Activated T-cell treated with anti-CD3 and anti-CD28 coated beads for 4 hours (primary cell): ENCODE data around the gene SMARCA2.

Source experiments
- DNase-seq: peaks from one replicate; pipeline ENCODE4 v3.0.0-alpha.2; 2020

SMARCA2 gene

DNA sequence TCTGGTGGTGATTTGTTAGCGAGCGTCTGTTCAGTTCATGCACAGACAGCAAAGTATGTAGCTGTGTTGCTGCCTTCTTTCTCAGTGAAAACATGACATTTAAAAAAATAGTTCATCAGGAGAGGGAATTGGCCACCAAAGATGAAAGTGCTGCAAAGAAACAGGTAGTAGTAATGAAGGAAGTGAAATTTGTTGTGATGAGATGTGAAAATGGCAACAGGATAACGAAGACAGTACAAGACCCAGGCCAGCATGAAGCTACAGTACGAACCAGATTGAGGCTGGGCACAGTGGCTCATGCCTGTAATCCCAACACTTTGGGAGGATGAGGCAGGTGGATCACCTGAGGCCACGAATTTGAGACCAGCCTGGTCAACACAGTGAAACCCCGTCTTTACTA is 136.0 kb downstream of the SMARCA2 start:
- no peak for DNase-seq

DNA sequence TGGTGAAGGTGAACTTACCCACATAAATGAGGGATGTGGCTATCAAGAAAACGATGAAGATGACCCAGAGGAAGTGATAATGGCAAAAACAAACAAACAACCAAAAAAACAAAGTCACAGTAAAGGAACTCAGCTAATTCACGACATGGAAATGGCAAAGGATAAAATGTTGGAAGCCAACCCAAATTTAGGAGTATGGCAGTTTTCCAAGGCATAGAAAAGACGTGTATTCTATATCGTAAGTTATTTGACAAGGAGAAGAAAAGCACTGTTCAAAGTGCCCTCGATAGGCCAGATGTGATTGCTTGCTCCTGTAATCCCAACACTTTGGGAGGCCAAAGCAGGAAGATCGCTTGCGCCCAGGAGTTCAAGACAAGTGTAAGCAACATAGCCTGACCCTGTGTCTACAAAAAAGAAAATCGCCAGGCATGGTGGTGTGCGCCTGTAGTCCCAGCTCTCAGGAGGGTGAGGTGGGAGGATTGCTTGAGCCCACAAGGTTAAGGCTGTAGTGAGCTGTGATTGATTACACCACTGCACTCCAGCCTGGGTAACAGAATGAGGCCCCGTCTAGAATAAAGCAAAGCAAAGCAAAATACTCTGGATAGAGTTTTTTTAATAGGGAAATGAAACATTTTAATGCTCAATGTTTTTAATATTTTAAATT is 138.0 kb downstream of the SMARCA2 start:
- DNase-seq, result no peak

DNA sequence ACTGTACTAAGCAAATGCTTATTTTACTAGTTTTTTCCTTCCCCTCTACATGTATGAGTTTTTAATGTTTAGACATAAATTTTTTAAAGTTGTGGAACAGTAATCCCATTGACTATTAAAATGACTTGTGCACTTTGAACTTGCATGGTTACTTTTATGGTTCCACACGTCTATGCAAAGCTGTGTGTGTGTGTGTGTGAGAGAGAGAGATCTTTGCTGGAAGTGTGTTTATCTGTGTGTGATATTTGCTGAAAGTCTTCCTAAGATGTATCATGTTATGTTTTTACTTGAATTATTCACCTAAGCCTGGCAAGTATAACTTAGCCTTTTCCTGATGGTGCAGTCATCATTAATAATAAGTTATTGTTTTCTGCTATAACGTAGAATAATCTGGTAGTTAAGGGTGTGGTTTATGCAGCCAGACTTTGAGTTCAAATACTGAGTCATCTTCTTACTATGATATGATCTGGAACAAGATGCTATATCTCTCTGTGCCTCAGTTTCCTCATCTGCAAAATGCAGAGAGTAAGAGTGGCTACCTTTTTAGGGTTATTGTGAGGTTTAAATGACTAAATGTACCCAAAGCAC is 138.6 kb downstream of the SMARCA2 start:
- no peak for DNase-seq

DNA sequence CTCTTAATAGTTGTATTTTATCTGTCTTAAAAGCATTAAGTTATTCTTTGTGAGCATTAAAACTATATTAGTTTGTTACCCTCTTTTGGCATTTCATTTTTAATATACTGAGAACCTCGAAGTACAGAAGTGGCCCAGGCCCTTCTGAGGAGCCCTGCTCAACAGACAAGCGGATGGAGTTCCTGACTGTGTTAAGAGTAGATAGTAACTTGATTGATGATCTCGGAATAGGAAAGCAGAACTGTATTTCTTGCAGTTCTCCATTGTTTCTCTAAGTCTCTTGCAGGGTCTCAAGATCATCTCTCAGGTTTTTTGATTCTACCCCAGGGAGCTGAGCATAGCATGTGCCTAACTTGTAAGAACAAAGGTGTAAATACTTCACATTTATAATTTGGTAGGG is 139.6 kb downstream of the SMARCA2 start:
- no peak for DNase-seq

DNA sequence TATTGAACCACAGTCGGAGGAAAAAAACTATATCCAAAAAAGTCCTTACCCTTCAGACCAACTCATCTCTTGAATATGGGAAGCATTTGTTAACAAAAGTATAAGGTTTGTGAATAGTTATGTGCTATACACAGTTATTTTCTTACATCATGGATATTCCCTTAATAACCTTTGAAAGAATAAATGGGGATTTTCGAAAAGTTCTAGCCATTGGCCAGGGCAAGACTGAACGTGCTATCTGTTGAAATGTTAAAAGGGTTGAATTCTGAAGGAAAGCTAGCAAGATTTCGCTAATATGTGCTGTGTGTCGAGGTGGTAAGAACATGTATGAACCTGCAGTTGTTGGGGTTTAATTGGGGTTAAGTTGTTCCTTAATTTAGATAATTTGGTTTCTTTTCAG is 140.8 kb downstream of the SMARCA2 start:
- no peak for DNase-seq

DNA sequence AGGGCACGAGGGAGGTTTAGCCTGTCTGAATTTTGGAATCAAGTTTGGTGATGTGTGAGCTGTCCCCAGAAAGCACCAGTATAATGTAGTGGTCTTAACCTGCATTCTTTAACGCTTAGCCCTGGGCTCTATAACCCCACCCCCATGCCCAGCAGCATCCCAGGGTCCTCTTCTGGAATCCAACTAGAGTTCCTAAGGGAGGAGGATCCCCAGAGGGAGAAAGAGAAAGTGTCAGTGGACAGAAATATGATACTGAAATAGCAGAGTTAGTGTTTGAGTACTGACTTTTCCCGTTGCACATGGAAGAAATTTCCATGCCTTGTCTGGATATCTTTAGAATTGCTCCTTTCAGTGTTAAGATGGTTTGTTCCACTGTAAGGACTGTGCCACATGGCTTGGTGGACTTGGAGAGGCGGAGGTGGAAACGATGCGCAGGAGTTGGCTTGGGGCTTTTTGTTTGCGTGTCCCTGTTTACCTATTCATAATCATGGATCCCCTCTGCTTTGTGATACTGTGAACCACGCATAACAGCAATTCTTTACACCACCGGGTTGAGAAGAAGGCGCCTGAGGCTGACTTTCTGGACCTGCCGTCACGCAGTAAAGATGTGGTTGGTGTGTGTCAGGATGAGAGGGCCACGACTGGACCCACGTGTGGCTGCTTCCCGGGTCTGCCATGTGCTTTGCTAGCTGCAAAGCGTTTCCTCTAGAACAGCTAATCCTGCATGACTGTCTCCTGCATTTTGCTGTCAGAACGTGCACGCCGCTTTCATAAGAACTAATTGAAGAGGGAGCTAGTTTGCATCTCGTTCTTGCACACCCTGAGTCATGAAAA is 142.3 kb downstream of the SMARCA2 start:
- DNase-seq, result peak; percentile 7

DNA sequence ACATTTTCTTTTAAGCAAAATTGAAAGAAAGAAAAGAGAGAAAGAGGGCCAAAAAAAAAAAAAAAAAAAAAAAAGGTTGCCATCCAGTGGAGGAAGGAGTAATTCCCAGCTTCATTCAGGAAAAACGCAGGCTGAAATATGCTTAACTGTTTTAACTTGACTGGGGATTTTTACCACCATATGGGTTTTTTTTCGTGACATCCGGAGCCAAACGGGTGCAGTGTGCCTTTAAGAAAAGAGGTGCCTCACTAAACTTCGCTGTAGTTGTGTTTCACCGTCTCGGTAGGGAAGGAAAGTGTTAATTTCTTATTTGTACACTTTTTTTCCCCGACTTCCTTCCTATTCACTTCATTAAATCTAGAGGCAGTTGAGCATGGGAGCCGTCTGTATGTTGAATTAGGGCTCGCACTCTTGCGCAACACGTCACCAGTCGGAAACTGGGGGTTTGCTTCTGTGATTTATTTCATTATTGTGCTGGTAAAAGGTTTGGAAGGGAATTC is 143.0 kb downstream of the SMARCA2 start:
- peak; percentile 15 for DNase-seq

DNA sequence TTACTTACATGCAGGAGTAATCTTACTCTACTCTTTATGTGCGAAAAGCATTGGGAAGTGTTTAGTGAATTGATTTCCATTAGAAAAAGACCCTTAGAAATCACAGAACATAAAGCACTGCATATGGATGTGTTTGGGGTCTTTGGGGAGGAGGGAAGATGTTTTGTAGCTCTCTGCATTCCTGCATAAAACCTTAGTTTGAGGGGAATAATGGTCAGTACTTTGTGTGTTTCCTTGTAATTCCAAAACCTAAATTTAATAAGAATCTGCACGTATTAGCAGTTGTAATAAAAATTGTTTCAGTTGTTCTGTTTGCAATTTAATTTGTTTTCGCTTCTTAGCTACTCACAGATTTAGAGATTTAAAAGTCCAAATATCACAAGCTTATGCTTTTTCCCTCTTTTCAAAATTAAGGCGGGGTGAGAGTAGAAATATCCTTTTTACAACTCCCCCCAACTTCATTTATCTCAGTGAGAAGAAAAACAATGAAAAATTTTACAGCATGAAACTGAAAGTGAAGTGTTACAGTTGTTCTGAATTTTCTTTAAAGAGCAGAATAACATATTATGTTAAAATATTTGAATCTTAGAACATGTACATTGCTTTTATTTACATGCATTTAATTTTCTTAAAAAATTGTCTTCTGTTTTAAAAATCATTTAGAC is 143.8 kb downstream of the SMARCA2 start:
- no peak for DNase-seq

DNA sequence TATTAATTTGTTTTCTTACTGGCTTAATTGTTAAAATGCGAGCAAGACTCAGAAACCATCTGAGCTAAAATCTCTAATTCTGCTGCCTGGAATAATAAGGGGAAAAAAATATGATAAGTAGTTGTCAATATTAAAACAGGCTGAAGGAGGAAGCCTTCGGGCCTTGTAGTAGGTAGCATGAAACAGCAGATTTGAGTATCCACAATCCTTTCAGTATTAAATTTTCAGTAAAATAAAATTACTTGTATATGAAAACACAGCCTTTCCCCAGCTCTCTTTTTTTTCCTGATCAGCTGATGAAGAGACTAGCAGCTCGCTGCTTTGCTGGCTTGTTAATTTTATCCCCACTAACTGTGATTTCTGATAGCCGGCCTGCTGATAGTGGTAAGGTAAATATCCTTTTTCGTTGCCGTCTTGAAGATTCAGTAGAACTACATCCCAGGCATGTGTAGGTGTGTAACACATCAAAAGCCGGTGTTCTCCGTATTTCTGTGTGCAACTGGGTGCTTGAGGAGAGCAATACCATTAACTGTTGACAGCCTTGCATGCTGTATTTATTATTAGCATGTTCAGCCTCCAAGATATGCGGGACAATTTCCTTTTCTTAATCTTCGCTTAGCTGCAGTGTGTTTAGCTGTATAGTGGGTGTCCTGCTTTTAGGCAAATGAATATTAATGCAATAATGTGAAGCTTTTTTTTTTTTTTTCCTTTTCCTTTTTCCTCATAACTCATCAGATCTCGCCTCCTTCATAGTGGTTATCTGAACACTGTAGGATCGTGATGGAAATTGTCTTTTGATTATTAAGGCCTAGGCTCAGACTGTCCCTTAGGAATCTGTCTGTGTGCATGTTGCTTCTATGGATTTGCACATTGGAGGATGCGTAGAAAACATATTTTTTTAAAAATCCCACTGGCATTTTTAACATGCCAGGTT is 144.6 kb downstream of the SMARCA2 start:
- no peak for DNase-seq

DNA sequence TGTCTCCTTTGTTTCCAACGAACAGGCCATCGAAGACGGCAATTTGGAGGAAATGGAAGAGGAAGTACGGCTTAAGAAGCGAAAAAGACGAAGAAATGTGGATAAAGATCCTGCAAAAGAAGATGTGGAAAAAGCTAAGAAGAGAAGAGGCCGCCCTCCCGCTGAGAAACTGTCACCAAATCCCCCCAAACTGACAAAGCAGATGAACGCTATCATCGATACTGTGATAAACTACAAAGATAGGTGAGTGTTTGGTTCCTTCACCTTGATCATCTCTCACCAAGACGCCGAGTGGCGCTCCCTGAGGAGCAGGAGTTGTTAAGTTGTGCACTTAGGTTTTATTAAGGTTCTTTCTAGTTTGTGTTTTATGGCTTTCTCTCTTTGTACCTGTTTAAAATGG is 146.5 kb downstream of the SMARCA2 start:
- DNase-seq, result no peak

DNA sequence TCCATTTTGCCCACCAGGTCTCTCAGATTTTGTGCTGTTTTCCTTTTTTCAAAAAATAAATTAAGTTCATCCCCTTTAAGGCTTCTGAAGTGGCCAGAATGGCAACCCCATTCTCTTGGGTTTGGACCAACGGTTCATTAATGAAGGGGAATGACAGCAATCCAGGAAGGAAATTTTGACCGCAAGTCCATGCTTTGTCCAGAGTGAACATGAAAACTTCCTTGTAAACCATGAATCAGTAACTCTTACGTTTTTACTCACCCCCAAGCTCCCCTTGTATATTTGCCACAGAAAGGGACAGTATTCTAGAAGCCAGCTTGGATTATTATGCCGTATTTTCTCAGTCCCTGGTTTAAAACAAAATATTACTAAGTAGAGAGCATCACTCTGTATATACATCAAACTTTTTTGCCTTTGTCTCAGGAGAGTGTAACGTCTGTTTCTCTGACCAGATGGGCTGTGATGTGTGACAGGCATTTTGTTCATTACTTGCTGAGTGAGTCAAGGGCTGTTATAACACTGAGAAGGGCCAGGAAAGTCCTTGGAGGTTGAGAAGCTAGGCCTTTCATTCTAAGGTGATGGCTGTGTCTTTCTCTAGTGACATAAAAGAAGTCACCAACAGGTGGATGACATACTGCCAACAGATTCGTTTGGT is 148.2 kb downstream of the SMARCA2 start:
- no peak for DNase-seq

DNA sequence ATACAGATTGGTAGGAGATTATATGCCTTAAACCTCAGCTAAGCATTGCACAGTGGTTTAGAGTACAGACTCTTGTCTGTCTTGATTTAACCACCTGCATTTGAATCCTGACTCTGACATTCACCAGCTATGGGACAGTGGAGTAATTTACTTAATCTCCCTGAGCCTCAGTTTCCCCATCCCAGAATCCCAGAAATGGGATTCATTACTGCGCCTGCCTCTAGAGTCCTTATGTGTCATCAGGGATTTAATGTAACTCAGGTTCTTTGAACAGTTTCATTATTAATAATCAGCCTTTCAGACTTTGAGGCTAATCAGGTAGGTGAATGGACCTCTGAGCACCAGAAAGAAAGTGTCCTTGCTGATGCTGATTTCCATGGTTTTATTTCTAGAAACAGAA is 149.1 kb downstream of the SMARCA2 start:
- no peak for DNase-seq

DNA sequence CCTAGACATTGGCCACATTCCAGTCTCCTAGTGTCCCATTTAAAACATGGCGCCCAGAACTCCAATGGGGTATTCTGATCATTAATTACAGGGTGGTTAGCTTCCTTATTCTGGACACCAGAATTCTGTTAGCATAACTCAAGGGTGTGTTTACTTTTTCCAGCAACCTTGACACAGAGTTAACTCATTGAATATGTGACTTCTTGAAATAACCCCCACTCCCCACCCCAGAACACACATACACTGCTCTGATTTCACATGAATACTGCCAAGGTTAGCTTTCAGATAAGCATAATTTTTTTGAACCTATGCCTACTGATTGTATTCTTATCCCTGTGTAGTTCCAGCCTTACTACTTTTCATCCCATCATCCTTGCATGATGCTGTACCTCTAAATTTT is 151.1 kb downstream of the SMARCA2 start:
- no peak for DNase-seq

DNA sequence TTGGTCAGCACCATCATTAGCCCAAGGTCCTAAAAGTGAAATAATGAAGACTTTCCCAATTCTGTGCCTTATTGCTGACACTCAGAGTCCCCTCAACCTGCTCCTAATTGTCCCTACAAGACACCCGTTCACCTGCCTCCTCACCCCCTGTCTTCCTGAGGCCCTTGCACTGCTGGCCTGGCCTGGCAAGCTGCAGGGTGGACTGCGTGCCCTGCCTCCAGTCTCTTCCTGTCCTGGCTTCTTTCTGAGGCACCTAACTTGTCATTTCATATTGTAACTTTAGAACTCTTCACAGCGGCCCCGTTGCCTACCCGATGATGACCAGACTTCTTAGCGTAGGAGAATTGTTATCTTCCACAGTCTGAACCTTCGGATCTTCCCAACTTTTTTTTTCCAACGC is 153.9 kb downstream of the SMARCA2 start:
- no peak for DNase-seq

DNA sequence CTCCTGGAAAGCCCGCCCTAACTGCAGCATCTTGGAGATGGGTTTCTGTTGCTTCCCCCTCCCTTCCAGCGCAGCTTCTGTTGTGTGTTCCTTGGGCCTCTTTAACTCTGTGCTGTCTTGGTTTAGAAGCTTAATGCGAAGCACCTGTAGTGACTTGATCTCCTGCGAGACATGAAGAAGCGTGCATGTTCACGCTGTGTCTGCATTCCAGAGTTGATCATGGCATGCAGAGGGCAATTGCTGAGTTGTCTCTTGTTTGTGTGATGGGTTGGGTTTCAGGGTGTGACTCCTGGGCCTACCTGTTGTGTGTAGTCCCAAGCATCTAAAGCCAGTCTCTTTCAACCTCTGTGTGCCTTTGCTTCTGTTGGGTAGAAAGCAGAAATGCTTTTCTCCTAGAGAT is 155.6 kb downstream of the SMARCA2 start:
- no peak for DNase-seq

DNA sequence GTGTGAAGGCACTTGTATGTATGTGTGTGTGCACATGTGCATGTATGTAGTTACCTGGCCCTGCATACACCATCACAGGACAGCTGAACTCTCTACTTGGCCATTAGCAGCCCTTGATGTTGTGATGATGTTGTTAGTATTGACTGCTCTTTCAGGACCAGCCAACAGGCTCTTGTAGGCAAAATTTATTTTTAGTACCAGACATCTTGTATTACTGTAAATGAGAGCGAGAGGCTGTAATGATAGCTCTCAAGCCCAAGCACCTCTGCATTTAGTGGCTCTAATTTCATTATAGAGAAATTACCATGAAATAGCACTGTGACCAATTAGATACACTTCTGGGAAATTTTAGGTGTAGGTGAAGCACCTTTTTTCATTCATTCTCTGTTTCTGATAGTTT is 158.0 kb downstream of the SMARCA2 start:
- DNase-seq, result no peak

DNA sequence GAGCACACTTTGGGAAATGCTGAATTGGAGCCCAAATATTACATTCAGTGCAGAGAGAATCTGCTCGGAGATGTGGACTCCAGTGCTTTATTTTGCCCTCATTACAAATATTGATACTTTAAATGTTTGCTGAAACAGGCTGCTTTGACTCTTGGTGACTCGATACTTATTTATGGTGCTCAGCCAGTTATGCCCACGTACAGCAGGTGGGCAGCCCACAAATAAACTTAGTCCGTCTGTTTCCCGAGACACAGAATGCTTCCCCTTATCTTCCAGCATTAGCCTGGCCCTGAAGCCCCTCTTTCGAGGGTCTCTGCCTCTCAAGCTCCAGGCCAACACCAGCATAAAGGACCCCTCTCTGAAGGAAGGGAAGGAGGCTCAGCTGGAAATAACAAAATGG is 158.7 kb downstream of the SMARCA2 start:
- DNase-seq, result no peak

DNA sequence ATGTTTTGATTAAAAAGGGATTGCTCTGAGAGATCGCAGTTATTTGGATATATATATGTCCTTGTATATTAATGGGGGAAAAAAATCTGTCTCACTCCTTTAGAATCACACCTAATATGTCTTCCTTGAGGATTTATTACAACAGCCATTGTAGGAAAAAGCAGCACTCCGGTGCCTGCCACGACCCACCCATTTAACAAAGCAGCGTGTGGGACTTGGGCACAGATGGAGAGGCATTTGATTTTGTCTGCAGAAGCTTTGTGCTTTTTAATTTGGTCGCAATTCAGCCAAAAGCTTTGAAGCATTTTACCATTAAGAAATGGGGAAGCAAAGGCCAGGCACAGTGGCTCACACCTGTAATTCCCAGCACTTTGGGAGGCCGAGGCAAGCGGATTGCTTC is 159.2 kb downstream of the SMARCA2 start:
- no peak for DNase-seq

DNA sequence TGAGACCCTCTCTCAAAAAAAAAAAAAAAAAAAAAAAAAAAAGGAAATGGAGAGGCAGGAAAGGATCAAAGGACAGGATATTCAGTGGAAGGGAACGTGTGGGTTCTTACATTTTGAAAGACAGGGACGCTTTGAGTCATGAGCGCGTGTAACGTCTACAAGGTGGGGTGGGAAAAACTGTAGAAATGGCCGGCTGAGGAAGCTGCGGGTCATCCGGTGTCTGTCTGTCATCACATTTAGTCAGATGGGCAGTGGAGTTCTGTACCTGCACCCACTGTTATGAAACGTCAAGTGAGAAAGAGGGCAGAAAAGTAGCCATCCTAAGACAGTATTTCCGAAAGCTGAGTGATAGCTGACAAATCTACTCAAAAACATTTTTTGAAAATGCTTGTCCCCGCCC is 159.8 kb downstream of the SMARCA2 start:
- no peak for DNase-seq

DNA sequence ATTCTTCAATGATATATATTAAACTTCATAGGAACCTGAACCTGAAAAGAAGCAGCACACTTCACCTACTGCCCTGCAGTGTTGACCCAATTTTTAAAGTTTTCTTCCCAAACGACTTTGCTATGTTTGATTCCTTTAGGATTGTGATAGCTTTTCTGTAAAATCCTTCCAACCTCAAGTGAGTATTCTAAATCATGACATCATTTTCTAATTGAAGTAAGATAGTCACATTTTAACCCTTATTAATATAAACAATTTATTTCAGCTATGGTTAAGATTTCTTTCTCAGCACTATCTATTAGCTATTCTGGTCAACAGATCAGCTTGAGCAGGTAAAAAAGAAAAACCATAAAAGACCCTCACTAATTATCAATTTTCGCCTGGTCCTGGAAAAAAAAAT is 162.0 kb downstream of the SMARCA2 start:
- DNase-seq, result no peak

DNA sequence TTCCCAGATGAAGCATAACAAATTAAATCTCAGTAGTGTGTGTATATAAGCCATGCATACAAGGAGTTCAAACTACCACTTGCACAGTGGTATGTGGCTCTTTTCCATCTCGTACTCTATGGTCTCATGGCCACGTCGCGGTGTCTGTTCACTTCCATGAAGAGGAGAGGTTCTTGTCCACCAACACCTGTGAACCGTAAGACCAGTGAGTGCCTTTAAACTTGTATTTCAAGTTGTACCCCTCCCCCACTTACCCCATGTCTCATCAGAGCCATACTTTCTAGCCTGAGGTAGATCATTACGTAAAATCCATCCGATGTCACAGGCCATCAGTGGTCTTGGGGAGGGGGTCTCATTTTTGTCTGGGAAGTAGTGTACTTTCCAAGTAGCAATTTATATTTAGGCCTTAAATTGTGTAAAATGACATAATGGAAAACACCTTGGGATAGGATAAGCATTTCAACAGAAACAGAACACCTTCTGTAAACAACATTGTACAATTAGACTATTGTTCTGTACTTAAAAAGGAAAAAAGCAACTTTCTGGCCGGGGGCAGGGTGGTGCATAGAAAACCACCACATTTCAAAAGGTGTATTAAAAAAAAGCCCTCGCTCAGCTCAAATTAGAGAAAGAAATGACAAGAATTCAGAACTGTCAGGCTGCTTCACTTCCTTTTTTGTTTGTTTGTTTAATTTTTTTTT is 163.0 kb downstream of the SMARCA2 start:
- DNase-seq, result no peak
